ENCODE measurements around the gene CNIH3. TPM values are rescaled to one million over a fixed set of nuclear protein-coding genes. Genes with fewer than 3 reads are reported as not detected.

Gene CNIH3
- total RNA-seq, 4 donors from 2014 or later, result 0.81 to 2.2 (median 1.4) TPM

DNA sequence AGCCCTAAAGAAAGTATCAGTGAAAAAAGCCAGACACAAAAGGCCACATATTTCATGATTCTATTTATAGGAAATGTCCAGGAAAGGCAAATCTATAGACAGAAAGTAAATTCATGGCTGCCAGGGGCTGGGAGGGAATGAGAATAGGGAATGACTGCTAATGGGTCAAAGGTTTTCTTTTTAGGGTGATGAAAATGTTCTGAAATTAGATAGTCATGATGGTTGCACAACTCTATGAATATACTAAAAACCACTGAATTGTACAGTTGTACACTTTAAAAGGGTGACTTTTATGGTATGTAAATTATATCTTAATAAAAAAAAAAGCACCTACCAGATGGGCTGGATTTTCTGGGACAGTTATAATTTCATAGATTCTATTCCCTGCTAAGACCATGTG, 114.8 kb downstream of the CNIH3 start:
- H3K27me3 ChIP-seq, result no peaks in the 10 kb centered on the region
- H3K27ac ChIP-seq, result no peak overlapping the region
- TF ChIP-seq EP300 (IDR thresholded peaks at IDR 0.05) (no peak), POLR2A (IDR thresholded peaks at IDR 0.05) (no peak)
- TF ChIP-seq, protein P1, sequence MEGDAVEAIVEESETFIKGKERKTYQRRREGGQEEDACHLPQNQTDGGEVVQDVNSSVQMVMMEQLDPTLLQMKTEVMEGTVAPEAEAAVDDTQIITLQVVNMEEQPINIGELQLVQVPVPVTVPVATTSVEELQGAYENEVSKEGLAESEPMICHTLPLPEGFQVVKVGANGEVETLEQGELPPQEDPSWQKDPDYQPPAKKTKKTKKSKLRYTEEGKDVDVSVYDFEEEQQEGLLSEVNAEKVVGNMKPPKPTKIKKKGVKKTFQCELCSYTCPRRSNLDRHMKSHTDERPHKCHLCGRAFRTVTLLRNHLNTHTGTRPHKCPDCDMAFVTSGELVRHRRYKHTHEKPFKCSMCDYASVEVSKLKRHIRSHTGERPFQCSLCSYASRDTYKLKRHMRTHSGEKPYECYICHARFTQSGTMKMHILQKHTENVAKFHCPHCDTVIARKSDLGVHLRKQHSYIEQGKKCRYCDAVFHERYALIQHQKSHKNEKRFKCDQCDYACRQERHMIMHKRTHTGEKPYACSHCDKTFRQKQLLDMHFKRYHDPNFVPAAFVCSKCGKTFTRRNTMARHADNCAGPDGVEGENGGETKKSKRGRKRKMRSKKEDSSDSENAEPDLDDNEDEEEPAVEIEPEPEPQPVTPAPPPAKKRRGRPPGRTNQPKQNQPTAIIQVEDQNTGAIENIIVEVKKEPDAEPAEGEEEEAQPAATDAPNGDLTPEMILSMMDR (IDR thresholded peaks at IDR 0.05), result no peak
- no peaks in the 10 kb centered on the region for H3K36me3 ChIP-seq
- H3K4me1 ChIP-seq, result peaks cover 0 to 10% (median 0%) of the 10 kb centered on the region in 3 donors
- no peaks in the 10 kb centered on the region for H3K9me3 ChIP-seq
- no peak overlapping the region for H3K4me3 ChIP-seq
- no peak for ATAC-seq

- no peak for TF ChIP-seq EP300 (IDR thresholded peaks at IDR 0.05)
- no peak for TF ChIP-seq POLR2AphosphoS5 (IDR thresholded peaks at IDR 0.05)
- TF ChIP-seq, protein P1 (IDR thresholded peaks at IDR 0.05), result no peak
- TF ChIP-seq POLR2A (IDR thresholded peaks at IDR 0.05), result no peak
- 59 to 61% methylated on average over 3 of the region's 3 CpGs for WGBS, 2 donors (ENCODE audit: low coverage in 1 of 2)
Observed at GRCh38 chr1:224731633-224732032, 115.5 kb downstream of the CNIH3 start.

DNA sequence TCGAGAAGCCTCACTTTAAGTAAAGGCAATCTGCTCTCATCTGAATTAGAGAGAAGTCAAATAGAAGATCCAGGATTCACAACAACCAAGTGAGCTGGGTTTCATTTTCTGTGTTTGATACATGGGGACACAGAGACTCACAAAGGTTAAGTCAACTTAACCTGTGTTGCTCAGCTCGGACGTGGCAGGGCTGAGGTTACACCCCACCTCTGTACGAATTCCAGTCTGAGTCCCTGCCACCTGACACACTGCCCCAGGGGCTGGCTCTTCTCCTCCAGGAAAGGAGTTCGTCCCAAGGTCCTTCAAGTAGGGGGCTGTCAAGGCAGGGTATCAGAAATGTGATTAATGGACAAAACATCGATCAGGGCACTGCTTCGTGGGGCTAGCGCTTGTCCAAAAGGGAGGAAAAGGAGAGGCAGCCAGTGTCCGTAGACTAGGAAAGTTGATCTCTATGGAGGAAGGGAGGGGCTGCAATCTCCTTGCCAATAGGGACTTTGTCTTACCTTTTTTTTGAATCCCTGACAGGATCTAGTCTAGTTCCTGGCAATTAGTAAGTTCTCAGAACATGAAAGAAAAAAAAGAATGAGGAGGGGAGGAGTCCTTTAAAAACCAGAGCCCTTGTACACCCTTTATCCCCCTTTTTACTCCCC, 116.4 kb downstream of the CNIH3 start:
- no peak for ATAC-seq
- H3K36me3 ChIP-seq, result no peaks in the 10 kb centered on the region
- 72 to 74% methylated on average over 3 to 5 of the region's 9 CpGs for WGBS, 2 donors (ENCODE audit: low coverage in 1 of 2)
- H3K27ac ChIP-seq, result peak overlapping the region in 1 of 4 donors; percentile 47
- no peaks in the 10 kb centered on the region for H3K9me3 ChIP-seq
- H3K4me3 ChIP-seq, result no peak overlapping the region
- peaks cover 0 to 20% (median 10%) of the 10 kb centered on the region in 3 donors for H3K4me1 ChIP-seq
- TF ChIP-seq POLR2A (IDR thresholded peaks at IDR 0.05) (no peak), EP300 (IDR thresholded peaks at IDR 0.05) (no peak), POLR2AphosphoS5 (IDR thresholded peaks at IDR 0.05) (no peak)
- TF ChIP-seq, protein P1 (IDR thresholded peaks at IDR 0.05), result no peak
- no peaks in the 10 kb centered on the region for H3K27me3 ChIP-seq

More at GRCh38 chr1:224731633-224732032, 115.5 kb downstream of the CNIH3 start:
- Histone ChIP-seq H3K9me3 (no peaks in the 10 kb centered on the region), H3K27ac (no peak overlapping the region), H3K36me3 (no peaks in the 10 kb centered on the region), H3K4me3 (no peak overlapping the region), H3K27me3 (no peaks in the 10 kb centered on the region), H3K4me1 (peaks cover 0 to 16% (median 2%) of the 10 kb centered on the region in 3 donors)
- no peak for ATAC-seq

DNA sequence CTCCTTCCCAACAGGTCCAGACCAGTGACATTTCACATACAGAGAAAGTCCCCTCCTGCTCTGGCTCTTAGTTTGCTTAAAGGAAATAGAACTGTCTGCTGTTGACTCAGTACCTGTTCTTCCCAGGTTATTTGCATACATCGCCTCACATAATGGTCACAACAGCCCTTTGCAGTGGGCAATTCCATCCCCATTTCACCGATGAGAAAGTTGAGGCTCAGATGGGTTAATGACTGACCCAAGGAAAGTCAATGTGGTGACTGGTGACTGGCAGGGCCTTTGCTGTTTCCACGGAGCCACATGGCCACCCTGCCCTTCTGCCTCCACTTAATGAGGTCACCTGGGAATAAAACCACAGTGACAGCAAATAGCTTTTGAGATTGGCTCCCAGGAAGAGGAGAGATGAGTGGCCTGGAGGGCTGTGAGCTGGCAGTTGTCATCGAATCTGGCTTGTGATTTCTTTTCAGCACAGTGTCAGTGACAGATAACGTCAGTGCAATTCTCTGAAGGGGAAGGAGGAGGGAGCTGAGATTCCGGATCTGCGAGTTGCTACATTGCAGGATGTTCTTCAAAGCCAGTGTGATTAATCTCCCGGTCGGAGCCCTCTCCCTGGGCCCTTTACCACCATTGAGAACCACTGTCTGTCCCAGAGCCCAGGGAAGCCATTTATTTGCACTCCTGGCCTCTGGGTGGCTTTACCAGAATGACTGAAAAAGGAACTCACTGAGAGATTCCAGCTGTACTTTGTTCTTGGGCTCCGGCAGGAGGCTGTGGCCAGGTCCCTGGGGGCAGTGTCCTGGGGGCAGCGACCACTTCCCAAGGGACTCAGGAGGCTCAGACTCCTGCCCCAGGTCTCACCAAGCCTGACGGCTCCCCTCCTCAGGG, 117.2 kb downstream of the CNIH3 start:
- TF ChIP-seq POLR2A (IDR thresholded peaks at IDR 0.05) (no peak), POLR2AphosphoS5 (IDR thresholded peaks at IDR 0.05) (no peak), EP300 (IDR thresholded peaks at IDR 0.05) (no peak)
- TF ChIP-seq, protein P1 (IDR thresholded peaks at IDR 0.05), result no peak
- ATAC-seq, result peak; percentile 23
- WGBS, 2 donors (ENCODE audit: low coverage in 1 of 2), result 61 to 76% methylated on average over 4 to 7 of the region's 12 CpGs

More for the DNA sequence above, 117.2 kb downstream of the CNIH3 start:
- Histone ChIP-seq H3K4me3 (no peak overlapping the region), H3K36me3 (no peaks in the 10 kb centered on the region), H3K27ac (peak overlapping the region in 2 of 4 donors; percentile 34 to 47), H3K4me1 (peaks cover 0 to 28% (median 18%) of the 10 kb centered on the region in 3 donors), H3K27me3 (no peaks in the 10 kb centered on the region), H3K9me3 (no peaks in the 10 kb centered on the region)
